GM12878 (cell line): ENCODE measurements around the gene FUS. TPM values are rescaled to one million over a fixed set of nuclear protein-coding genes. Genes with fewer than 3 reads are reported as not detected.

Source experiments
- ASH2L ChIP-seq: fragments of 300-600, 200-600 bp; sonication (generic); IDR thresholded peaks from 2 replicates; pipeline ENCODE4 v1.6.1; 2017; ENCODE audit warnings: low read depth, mild to moderate bottlenecking, borderline replicate concordance
- ATF3 ChIP-seq: IDR thresholded peaks from 2 replicates; pipeline ENCODE4 v1.6.1; 2011; ENCODE audit warnings: low read depth, mild to moderate bottlenecking, low read length, moderate library complexity, borderline replicate concordance; ENCODE audit errors: extremely low read depth
- BACH1 ChIP-seq: fragments of 450-650 bp; IDR thresholded peaks from 2 replicates; pipeline ENCODE4 v1.6.1; 2017; ENCODE audit warnings: mild to moderate bottlenecking, borderline replicate concordance
- BCLAF1 ChIP-seq: fragments of 450-650 bp; IDR thresholded peaks from 2 replicates; pipeline ENCODE4 v1.6.1; 2017; ENCODE audit warnings: antibody characterized with exemption, mild to moderate bottlenecking, moderate library complexity
- BRCA1 ChIP-seq: IDR thresholded peaks from 2 replicates; pipeline ENCODE4 v1.6.1; 2011; ENCODE audit warnings: low read depth, low read length, improper control_type of control experiment
- CBFB ChIP-seq: IDR thresholded peaks from 2 replicates; pipeline ENCODE4 v1.6.1; 2016; ENCODE audit warnings: antibody characterized with exemption, low read depth
- CHD4 ChIP-seq: fragments of 200-600 bp; sonication (generic); IDR thresholded peaks from 2 replicates; pipeline ENCODE4 v1.6.1; 2016; ENCODE audit warnings: mild to moderate bottlenecking
- CREB1 ChIP-seq: IDR thresholded peaks from 2 replicates; pipeline ENCODE4 v1.6.1; 2012; ENCODE audit warnings: low read depth, mild to moderate bottlenecking, inconsistent platforms
- DPF2 ChIP-seq: fragments of 450-650 bp; IDR thresholded peaks from 2 replicates; pipeline ENCODE4 v1.6.1; 2017; ENCODE audit warnings: mild to moderate bottlenecking
- IKZF2 ChIP-seq, 2 experiments: fragments of 450-650 bp; IDR thresholded peaks; 2 replicates each; pipeline ENCODE4 v1.6.1; 2017; ENCODE audit warnings: mild to moderate bottlenecking in 2 of 2, moderate library complexity in 2 of 2
- KDM1A ChIP-seq: fragments of 200-600 bp; sonication (generic); IDR thresholded peaks from 2 replicates; pipeline ENCODE4 v1.6.1; 2016; ENCODE audit warnings: borderline replicate concordance
- MEF2B ChIP-seq: fragments of 450-650 bp; IDR thresholded peaks from 2 replicates; pipeline ENCODE4 v1.6.1; 2018; ENCODE audit warnings: mild to moderate bottlenecking, moderate library complexity; ENCODE audit not compliant: partially characterized antibody, poor library complexity, severe bottlenecking
- MXI1 ChIP-seq: fragments of 150-350 bp; IDR thresholded peaks from 2 replicates; pipeline ENCODE4 v1.6.1; 2011; ENCODE audit warnings: low read depth, mild to moderate bottlenecking, inconsistent platforms, low read length, improper control_type of control experiment
- MYC ChIP-seq: IDR thresholded peaks from 2 replicates; pipeline ENCODE4 v1.6.1; 2011; ENCODE audit warnings: mild to moderate bottlenecking, low read length, moderate library complexity, inconsistent platforms; ENCODE audit not compliant: insufficient read depth, insufficient replicate concordance, insufficient read length, severe bottlenecking
- NR2C2 ChIP-seq: IDR thresholded peaks from 2 replicates; pipeline ENCODE4 v1.6.1; 2011; ENCODE audit warnings: borderline replicate concordance, low read depth; ENCODE audit not compliant: control insufficient read depth, insufficient read length
- SMAD5 ChIP-seq: IDR thresholded peaks from 2 replicates; pipeline ENCODE4 v1.6.1; 2016; ENCODE audit warnings: antibody characterized with exemption, low read depth
- SREBF1 ChIP-seq: IDR thresholded peaks from 2 replicates; pipeline ENCODE4 v1.6.1; 2012; ENCODE audit warnings: mild to moderate bottlenecking, low read length
- TBL1XR1 ChIP-seq: IDR thresholded peaks from 2 replicates; pipeline ENCODE4 v1.6.1; 2012; ENCODE audit warnings: low read depth, low read length, improper control_type of control experiment
- USF1 ChIP-seq: IDR thresholded peaks from 2 replicates; pipeline ENCODE4 v1.6.1; 2011; ENCODE audit warnings: borderline replicate concordance, low read depth, mild to moderate bottlenecking, moderate library complexity, mixed read lengths, low read length; ENCODE audit not compliant: insufficient read depth; ENCODE audit errors: extremely low read length
- ZNF592 ChIP-seq: fragments of 450-650 bp; IDR thresholded peaks from 2 replicates; pipeline ENCODE4 v1.6.1; 2017; ENCODE audit warnings: mild to moderate bottlenecking, moderate library complexity
- polyA plus RNA-seq, 11 experiments: library from polyadenylated mRNA; depleted of rRNA in 4 of 11; unstranded in 6 of 11; stranded (reverse) in 5 of 11; fragments of >200 nt; fragmentation: Nextera tagmentation in 4 of 11; fragmentation: Illumina TruSeq in 1 of 11; extraction: Ambion mirVana in 4 of 11; extraction: Trizol in 1 of 11; gene quantifications; 1 replicate in 1 of 11; 2 replicates in 10 of 11; pipeline versions ENCODE4 v1.2.1 to v1.2.3, GENCODE V29; 2011 to 2016; ENCODE audit warnings: inconsistent platforms in 2 of 11, missing spikeins in 2 of 11, low read depth in 1 of 11
- total RNA-seq, 4 experiments: library from RNA; depleted of rRNA in 3 of 4; stranded (reverse); fragments of >200 nt in 3 of 4; fragmentation: Illumina TruSeq in 1 of 4; extraction: Trizol in 1 of 4; gene quantifications; 2 replicates each; pipeline versions ENCODE4 v1.2.1 to v1.2.3, GENCODE V29; 2013 to 2021

The FUS gene
- total and polyA plus RNA-seq, 10 of the 15 experiments (the other 5 are each of a cell fraction or from before 2014, with no cell fraction given): 46.8 to 521 (median 347) TPM

GRCh38 chr16:31202414-31203375 is 22.8 kb downstream of the FUS start, which contains the start of gene PYCARD (continued):
- TF ChIP-seq ZNF592: no peak
- TF ChIP-seq CHD4: no peak
- peak in 1 of 2 experiments; percentile 35; a peak in 1 of 4 replicates for TF ChIP-seq IKZF2 (IDR thresholded peaks at IDR 0.05)
- TF ChIP-seq SREBF1: no peak
- no peak for TF ChIP-seq USF1
- TF ChIP-seq CBFB: no peak
- no peak for TF ChIP-seq ASH2L
- peak; percentile 39; the same call in 1 of the 2 replicates for TF ChIP-seq BACH1
- TF ChIP-seq KDM1A: no peak
- TF ChIP-seq MXI1: no peak
- TF ChIP-seq SMAD5: no peak
- no peak for TF ChIP-seq BRCA1
- TF ChIP-seq CREB1: no peak
- TF ChIP-seq MYC: peak; percentile 26
- TF ChIP-seq NR2C2: no peak
- no peak for TF ChIP-seq TBL1XR1
- TF ChIP-seq ATF3: no peak
- no peak; the same call in 1 of the 2 replicates for TF ChIP-seq DPF2
- no peak for TF ChIP-seq BCLAF1
- TF ChIP-seq MEF2B: no peak
